GM21528 (cell line): ENCODE results near the gene RAB37.

Source experiments
- ATAC-seq: cut with Tn5 transposase; IDR thresholded peaks from one replicate; pipeline ENCODE4 v1.9.1; 2021; ENCODE audit warnings: mild to moderate bottlenecking, moderate library complexity; ENCODE audit not compliant: unreplicated experiment, low FRiP score

Gene RAB37

DNA sequence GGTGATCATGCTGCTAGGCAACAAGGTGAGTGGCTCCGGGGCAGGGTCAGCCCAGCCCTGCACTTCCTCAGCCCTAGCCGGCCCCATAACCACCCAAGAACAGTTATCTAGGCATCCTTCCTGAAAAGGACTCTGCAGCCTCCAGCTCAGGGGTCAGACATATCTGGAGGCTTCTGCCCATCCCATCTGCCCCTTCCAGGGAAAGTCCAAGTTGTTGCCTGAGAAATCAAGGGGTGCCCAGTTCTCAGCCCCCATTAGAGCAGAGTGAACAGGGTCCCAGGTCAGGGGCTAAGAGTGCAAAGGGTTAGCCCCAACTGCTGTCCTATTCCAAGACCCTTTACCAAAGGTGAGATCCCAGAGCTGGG lies 7.3 kb downstream of the RAB37 start:
- no peak for ATAC-seq

DNA sequence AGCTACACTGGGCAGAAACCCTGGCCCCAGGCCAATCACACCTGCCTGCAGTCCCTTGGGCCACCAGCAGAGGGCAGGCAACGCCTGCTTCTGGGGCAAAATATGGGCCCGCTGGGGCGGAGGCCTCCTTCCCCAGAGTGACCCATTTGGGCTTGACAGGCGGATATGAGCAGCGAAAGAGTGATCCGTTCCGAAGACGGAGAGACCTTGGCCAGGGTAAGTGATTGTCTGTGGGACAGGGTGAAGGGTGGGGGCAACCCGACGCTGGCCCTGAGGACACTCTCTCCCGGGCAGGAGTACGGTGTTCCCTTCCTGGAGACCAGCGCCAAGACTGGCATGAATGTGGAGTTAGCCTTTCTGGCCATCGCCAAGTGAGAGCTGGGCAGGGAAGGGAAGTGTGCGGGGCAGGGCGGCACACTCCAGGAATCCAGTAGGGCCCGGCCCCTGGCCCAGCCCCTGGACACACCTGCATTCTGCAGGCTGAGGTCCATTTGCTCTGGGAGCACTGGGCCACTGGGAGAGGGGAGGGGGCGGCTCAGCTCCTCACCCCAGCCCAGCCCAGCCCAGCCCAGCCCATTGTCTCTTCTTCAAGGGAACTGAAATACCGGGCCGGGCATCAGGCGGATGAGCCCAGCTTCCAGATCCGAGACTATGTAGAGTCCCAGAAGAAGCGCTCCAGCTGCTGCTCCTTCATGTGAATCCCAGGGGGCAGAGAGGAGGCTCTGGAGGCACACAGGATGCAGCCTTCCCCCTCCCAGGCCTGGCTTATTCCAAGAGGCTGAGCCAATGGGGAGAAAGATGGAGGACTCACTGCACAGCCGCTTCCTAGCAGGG lies 7.9 kb downstream of the RAB37 start:
- no peak for ATAC-seq

DNA sequence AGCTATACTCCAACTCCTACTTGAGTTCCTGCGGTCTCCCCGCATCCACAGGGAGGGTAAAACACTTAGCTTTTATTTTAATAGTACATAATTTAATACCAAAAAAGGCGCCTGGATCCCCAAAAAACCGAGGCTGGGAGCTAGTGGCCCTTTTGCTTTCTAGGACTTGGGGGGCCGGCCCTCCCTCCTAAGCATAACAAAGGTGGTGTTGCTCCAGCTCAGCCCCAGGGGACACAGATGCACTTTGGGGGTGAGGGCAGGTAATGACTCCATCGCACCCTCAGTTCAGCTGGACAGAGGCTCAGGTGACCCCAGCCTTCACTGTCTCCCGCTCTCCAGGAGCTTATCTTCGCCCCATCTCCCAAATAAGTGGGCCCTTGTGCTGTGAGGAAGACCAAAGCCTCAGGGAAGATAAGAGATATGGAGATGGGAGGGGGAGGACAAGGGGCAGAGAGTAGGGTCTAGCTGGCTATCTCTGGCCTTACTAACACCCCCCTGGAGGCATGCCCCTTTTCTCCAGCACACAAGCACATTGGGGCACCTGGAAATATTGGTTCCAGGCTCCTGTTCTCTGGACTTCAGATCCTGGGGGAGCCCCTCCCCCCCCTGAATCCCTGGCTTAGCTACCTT lies 8.6 kb downstream of the RAB37 start:
- no peak for ATAC-seq

DNA sequence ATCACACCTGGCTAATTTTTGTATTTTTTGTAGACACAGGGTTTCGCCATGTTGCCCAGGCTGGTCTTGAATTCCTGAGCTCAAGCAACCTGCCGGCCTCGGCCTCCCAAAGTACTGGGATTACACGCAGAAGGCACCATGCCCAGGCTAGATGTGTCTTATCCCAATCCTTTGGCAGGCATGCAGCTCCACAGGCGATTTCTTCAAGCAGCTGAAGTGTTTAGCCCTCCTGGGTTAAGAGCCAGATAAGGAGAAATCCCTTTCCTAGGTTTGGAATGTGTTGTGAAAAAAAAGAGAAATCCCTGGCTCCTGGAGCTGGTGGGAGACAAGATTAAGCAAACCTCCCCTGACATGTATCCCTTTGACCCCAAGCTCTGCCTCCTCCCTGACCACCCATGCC lies 9.3 kb downstream of the RAB37 start:
- ATAC-seq, result no peak

DNA sequence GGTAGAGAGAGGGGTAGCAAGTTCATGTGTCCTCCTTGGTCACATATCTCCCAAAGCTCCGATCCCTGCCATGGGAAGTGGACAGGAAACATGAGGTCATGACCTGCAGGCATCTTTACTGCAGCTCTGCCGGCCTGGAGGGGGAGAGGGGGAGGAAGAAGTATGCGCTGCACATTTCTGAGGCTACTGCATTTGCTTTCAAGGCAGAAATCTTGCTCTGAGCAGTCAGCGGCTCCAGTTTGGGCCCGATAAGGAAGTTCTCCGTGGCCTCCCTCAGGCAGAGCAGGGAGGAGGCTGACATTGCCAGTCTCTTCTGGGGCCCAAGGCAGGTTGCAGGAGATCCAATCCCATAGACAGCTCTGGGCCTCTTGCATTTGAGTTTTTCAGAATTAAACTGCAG lies 9.9 kb downstream of the RAB37 start:
- no peak for ATAC-seq

- ATAC-seq, result no peak
Observed at GRCh38 chr17:74748279-74748528, 11.1 kb downstream of the RAB37 start.

DNA sequence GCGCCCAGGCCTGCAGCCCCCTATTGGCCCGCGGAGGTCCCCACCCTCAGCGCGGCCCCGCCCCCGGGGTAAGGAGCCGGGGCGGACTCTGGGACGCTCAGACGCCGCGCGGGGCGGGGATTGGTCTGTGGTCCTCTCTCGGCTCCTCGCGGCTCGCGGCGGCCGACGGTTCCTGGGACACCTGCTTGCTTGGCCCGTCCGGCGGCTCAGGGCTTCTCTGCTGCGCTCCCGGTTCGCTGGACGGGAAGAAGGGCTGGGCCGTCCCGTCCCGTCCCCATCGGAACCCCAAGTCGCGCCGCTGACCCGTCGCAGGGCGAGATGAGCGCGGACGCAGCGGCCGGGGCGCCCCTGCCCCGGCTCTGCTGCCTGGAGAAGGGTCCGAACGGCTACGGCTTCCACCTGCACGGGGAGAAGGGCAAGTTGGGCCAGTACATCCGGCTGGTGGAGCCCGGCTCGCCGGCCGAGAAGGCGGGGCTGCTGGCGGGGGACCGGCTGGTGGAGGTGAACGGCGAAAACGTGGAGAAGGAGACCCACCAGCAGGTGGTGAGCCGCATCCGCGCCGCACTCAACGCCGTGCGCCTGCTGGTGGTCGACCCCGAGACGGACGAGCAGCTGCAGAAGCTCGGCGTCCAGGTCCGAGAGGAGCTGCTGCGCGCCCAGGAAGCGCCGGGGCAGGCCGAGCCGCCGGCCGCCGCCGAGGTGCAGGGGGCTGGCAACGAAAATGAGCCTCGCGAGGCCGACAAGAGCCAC lies 11.6 kb downstream of the RAB37 start, which contains the start of gene NHERF1:
NHERF1 (plus strand) TSS at position 100 of the 750 bp plus-strand sequence; CDS start at position 319, 219 bp downstream.
- ATAC-seq, result peak; percentile 75

DNA sequence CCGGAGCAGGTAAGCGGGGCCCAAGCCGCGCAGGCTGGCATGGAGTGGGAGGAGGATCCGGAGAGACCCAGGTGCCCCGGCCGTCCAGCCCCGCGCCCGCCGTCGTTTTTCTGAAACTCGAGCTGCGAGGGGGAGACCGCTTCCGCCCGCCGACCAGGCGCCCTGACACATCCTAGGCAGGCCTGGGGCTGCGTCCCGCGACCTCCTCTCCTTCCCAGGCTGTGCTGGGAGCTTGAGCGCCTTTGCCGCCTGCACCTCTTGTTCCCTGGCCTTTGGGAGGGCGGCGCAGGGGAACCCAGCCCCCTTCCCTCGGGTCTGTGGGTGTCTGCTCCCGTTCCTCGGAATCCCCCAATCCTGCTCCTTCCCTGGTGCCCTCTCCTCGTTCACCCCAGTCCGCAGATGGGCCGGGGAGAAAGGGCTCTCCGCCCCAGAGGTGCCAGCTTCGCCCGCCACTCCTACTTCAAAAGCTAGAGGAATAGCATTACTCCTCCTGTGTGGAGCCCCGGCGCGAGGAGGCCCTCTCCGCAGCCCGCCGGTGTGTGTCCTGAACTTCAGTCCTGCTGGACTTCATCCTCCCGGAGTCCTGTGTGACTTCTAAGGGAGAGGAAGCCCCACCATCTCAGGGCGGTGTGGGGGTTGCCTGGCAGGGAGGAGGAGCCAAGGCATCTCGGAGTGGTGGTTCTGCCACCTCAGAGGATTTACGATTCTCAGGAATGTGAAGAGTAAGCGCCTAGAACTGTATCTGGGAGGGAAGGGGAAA lies 12.4 kb downstream of the RAB37 start:
- no peak for ATAC-seq

DNA sequence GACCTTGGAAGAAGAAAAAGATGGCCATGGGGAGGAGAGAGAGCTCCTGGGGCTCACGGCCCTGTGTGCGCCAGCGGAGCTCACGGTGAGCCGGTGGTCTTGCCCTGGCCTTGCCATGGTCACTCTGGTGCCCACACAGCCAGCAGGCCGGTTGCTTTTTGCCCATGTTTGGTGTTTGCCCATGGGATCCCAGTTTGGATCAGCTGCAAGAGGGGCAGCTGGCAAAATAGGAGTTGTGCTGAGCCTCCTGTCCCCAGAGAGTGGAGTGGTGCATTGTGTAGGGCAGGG lies 12.9 kb downstream of the RAB37 start:
- ATAC-seq, result no peak

- no peak for ATAC-seq
Observed at GRCh38 chr17:74750327-74751069, 13.4 kb downstream of the RAB37 start.

- no peak for ATAC-seq
Observed at GRCh38 chr17:74752415-74752814, 15.4 kb downstream of the RAB37 start.

- no peak for ATAC-seq
Observed at GRCh38 chr17:74752822-74753401, 15.9 kb downstream of the RAB37 start.

- ATAC-seq, result no peak
Observed at GRCh38 chr17:74754832-74755231, 17.8 kb downstream of the RAB37 start.

GRCh38 chr17:74755533-74755932 lies 18.5 kb downstream of the RAB37 start:
- ATAC-seq, result no peak

- ATAC-seq, result no peak
Observed at GRCh38 chr17:74756891-74757290, 19.8 kb downstream of the RAB37 start.

DNA sequence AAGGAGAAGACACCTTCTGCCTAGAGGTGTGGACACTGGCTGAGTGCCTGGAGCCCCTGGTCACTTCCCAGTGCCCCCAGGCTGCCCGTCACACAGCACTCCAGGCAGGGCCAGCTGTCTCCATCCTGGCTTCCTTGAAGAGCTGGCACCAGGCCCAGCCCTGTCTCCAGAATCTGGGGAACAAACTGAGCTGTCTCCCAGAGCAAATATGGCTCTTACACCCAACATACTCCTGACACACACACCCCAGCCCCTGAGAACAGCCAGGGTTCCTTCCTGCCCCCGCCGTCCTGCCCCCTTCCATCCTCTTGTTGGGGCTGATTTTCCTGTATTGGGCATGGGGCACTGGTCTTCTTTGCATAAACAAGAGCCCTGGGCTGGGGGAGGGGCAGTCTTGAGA lies 20.4 kb downstream of the RAB37 start:
- no peak for ATAC-seq

DNA sequence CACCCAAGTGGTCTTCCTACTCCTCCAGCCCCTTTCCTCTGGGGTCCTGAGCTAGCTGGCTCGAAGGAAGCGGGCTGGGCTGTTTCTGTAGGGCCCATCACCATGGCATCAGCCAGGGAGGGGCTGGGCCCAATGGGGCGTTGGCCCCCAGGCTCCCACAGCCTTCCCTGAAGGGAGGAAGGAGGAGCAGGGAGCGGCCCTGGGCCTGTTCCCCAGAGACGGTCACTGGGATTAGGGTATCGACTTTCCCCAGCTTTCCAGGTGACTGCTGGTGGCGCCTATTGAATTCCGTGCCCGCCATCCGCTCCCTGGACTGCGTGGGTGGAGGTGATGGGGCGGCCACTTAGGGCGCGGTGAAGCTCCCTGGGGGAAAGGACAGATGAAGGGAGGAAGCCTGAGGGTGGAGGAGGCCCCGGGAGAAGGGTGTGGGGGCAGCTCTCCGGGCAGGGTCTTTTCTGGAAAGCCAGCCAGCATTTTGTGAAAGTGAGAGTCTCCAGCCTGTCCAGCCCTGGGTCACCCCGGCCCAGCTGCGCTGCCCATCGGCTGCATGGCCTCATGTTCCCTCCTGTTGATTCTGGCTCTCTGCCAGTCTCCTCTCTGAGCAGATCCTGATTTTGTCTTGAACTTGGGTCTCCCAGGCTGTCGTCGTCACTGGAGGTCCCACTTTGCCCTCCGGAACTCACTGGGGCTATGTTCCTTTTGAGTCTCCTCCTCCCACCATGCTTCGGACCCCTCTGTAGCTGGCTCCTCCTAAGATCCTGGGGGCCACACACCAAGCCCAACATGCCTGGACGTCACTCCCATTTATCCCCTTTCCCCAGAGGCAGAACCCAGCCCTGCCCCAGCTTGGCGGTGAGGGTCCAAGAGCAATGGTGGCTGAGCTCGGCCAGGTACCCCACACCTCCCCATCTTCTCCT lies 21.1 kb downstream of the RAB37 start:
- ATAC-seq, result no peak

DNA sequence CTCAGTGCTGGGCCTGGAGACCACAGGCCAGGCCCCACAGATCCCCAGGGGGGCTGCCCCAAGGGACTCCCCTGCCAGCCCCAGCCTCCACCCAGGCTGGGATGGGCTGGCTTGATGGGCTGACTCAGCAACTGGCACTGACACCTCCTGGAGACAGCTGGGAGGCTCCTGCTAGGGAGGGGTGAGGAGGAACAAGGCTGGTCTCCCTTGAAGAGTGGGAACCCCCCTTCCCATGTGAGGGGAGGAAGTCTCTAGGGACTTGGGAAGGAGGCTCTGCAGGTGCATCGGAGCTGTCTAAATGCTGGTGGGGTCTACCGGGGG lies 21.8 kb downstream of the RAB37 start:
- no peak for ATAC-seq

GRCh38 chr17:74759243-74759801 lies 22.3 kb downstream of the RAB37 start:
- ATAC-seq, result peak; percentile 80
